Fibroblast of mammary gland (primary cell): ENCODE measurements around the gene PCMT1.
A peak's percentile ranks its signal among the peaks of the same experiment; 100 is the strongest.
"Not testable (repeated sequence)": the region's sequence is repeated elsewhere in the genome, so short reads cannot be mapped to it uniquely, and the experiment has no call there.

ENCODE experiments used
- DNase-seq: peaks from one replicate; pipeline ENCODE4 v3.0.0-alpha.2; 2010; ENCODE audit warnings: low read depth
- H3K4me3 ChIP-seq: 2 replicates; pipeline ENCODE4 v1.5.1; 2011; ENCODE audit warnings: low read depth, mild to moderate bottlenecking, low read length, moderate library complexity; ENCODE audit not compliant: control insufficient read depth
- TF ChIP-seq, protein P1 (sequence below): conservative IDR thresholded peaks from 2 replicates; pipeline ENCODE4 v1.5.1; 2011; ENCODE audit warnings: low read depth, low read length, inconsistent platforms; ENCODE audit not compliant: control insufficient read depth, insufficient read depth

PCMT1 gene

DNA sequence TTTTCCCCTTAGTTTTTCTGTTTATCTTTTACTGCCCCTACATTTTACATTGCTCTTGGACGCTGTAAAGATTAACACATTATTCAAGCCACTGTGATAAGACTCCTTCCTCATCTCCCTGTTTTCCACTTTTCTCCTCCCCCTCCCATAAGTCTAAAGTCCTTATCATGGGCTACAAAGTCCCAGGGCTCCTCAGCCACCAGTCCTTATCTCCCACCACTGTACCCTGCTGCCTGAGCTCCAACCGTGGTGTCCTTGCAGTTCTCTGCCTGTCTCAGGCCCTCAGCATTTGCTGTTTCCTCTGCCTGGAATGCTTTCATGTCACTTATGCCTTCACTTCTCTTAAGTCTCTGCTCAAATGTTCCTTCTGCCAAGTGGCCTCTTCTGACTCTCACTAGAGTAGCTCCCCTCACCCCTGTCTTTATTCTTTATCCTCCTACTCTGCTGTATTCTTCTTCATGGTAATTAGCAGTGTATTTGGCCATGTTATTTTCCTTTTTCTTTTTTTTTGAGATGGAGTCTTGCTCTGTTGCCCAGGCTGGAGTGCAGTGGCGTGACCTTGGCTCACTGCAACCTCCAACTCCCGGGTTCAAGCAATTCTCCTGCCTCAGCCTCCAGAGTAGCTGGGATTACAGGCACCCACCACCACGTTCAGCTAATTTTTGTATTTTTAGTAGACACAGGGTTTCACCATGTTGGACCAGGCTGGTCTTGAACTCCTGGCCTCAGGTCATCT, 20.9 kb upstream of the PCMT1 start:
- no peak for DNase-seq
- TF ChIP-seq, protein P1, sequence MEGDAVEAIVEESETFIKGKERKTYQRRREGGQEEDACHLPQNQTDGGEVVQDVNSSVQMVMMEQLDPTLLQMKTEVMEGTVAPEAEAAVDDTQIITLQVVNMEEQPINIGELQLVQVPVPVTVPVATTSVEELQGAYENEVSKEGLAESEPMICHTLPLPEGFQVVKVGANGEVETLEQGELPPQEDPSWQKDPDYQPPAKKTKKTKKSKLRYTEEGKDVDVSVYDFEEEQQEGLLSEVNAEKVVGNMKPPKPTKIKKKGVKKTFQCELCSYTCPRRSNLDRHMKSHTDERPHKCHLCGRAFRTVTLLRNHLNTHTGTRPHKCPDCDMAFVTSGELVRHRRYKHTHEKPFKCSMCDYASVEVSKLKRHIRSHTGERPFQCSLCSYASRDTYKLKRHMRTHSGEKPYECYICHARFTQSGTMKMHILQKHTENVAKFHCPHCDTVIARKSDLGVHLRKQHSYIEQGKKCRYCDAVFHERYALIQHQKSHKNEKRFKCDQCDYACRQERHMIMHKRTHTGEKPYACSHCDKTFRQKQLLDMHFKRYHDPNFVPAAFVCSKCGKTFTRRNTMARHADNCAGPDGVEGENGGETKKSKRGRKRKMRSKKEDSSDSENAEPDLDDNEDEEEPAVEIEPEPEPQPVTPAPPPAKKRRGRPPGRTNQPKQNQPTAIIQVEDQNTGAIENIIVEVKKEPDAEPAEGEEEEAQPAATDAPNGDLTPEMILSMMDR: no peak
- H3K4me3 ChIP-seq: no peak overlapping the region

DNA sequence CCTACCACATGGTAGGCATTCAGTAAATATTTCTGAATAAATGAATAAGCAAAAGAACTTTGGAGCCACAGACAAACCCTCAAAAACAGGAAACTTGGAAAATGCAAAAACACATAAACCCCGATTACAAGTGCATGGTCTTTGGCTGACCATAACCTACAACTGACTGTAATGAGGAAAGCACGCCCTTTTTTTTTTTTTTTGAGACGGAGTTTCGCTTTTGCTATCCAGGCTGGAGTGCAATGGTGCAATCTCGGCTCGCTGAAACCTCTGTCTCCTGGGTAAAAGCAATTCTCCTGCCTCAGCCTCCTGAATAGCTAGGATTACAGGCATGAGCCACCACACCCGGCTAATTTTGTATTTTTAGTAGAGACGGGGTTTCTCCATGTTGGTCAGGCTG, 19.7 kb upstream of the PCMT1 start:
- H3K4me3 ChIP-seq: no peak overlapping the region
- DNase-seq: no peak
- TF ChIP-seq, protein P1: no peak

DNA sequence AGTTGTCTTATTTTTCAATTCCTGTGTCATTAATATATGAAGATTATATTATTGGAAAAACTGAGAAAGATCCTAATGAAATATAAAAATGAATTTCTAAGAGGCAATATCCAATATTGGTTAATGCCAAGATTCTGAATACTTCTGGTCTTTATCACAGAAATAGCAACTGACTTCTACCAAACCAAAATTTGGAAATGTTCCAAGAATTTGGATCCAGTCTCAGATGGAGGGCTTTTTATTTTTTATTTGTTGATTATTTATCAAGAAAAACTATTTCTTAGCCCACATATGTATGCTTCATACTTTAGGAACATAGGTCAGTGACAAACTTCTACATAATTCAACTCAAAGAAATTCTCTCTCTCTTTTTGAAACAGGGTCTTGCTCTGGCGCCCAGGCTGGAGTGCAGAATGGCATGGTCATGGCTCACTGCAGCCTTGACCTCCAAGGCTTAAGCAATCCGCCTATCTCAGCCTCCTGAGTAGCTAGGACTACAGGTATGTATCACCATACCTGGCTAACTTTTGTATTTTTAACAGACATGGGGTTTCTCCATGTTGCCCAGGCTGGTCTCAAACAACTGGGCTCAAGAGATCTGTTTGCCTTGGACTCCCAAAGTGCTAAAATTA, 16.3 kb upstream of the PCMT1 start:
- no peak for DNase-seq
- TF ChIP-seq, protein P1: no peak
- no peak overlapping the region for H3K4me3 ChIP-seq

DNA sequence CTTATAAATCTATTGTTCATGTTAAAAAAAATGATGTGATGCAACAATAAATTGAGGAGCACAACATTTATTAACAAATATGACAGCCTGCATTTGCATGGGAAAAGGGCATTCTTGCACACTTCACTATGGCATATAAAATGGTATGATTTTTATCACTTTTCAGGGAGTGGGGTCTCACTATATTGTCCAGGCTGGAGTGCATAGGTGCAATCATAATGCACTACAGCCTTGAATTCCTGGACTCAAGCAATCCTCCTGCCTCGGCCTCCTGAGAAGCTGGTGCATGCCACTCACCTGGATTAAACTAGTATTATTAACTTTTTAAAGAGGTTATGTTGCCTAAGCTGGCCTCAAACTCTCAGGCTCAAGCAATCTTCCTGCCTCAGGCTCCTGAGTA, 14.6 kb upstream of the PCMT1 start:
- DNase-seq: no peak
- TF ChIP-seq, protein P1: no peak
- H3K4me3 ChIP-seq: no peak overlapping the region

DNA sequence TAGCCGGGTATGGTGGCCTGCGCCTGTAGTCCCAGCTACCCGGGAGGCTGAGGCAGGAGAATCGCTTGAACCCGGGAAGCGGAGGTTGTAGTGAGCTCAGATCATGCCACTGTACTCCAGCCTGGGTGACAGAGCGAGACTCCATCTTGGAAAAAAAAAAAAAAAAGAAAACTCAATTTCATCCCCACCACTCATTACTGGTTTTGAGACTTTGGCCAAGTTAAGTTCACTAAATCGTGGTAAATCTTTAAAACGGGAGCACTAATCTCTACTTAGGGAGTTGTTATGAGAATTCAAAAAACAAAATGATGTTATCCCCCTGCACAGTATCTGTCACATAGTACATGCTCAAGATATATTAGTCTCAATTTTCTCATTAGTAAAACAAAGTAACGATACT, 4.3 kb upstream of the PCMT1 start:
- not testable (repeated sequence) for DNase-seq
- H3K4me3 ChIP-seq: peak overlapping the region; percentile 99

DNA sequence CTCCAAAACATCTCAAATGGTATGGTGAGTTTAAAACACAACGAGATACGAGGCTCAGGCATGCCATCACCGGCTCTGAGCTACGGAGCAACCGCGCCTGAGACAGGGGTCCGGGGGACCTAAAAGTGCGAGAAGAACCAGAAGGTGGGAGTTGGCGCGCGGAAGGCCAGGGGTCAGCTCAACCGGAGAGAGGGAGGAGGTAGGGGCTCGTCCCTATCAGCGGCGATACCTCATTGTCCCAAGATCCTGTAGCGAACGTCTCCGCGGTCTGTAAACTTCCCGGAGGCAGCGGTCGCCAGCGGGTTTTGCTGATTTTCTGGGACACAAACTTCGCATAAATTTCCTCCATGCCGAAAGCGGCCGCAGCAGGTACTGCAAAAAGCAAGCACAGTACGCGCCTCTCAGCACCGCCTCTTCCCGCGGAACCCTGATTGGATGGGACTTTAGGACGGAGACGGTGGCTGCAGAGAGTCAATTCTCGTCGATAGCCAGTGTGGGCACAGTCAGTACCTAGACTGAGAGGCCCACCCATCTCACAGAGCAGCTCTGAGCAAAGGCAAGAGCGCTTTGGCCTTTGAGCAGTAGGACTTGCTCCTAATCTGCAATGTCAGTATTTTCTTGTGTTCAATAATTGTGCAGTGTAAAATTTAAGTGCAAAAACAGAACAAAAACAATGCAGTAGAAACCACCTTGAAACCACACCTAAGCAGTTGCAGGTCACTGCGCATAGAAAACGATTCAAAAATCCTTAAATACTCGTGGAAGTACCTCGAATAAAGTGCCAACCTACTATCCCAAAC, 3.2 kb upstream of the PCMT1 start, which contains the start of gene NUP43:
TSS of gene NUP43 (minus strand) at position 383 of the 800 bp plus-strand sequence. CDS start at position 349, 34 bp downstream.
- peak; percentile 95 for DNase-seq
- H3K4me3 ChIP-seq: peak within 1 kb of the TSS; percentile 99
- TF ChIP-seq, protein P1: peak; percentile 43

DNA sequence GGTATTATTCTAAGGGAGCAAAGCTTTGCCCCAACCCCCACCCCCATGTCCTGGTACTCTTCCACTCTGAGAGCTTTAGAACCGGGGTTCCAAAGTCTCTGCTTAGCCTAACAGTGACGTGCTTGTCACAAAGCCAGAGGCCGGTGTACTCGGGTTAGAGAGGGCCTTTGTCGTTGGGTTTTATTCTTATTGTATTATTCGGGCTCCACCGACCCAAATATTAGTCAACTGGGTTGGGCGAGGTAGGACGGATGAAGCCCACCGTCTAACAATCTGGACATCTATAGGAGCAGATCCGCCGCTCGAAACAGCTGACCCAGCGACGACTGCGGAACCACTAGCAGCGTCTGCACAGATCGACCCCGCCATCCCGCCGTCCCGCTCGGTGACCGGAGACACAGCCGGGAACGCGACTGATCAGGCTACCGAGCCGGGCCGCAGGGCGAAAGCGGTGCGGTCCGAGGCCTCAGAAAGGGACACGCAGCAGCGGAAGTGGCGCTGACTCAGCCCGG, 403 bp upstream of the PCMT1 start:
- peak overlapping the region; percentile 40 for H3K4me3 ChIP-seq
- not testable (repeated sequence) for DNase-seq
